SK-N-SH (cell line): ENCODE measurements around the gene CASKIN2.
A peak's percentile ranks its signal among the peaks of the same experiment; 100 is the strongest.

Experiments used
- GABPA ChIP-seq: IDR thresholded peaks from 2 replicates; pipeline ENCODE4 v1.4.0; 2012; ENCODE audit warnings: low read depth, mild to moderate bottlenecking
- MAX ChIP-seq: IDR thresholded peaks from 2 replicates; pipeline ENCODE4 v1.4.0; 2012; ENCODE audit warnings: low read depth
- MXI1 ChIP-seq: IDR thresholded peaks from 2 replicates; pipeline ENCODE4 v1.6.1; 2012; ENCODE audit warnings: mild to moderate bottlenecking, low read depth, low read length, improper control_type of control experiment
- NFIC ChIP-seq: IDR thresholded peaks from 2 replicates; pipeline ENCODE4 v1.4.0; 2012; ENCODE audit warnings: borderline replicate concordance
- NRF1 ChIP-seq: IDR thresholded peaks from 2 replicates; pipeline ENCODE4 v1.6.1; 2012; ENCODE audit warnings: low read depth, mild to moderate bottlenecking, low read length
- POLR2AphosphoS5 ChIP-seq: IDR thresholded peaks from 2 replicates; pipeline ENCODE4 v1.6.1; 2012; ENCODE audit warnings: low read depth, low read length
- RCOR1 ChIP-seq: fragments of 150-350 bp; IDR thresholded peaks from 2 replicates; pipeline ENCODE4 v1.6.1; 2017; ENCODE audit warnings: antibody characterized with exemption, low read length
- SIN3A ChIP-seq: IDR thresholded peaks from 2 replicates; pipeline ENCODE4 v1.6.1; 2012; ENCODE audit warnings: low read depth, mild to moderate bottlenecking, low read length, moderate library complexity, borderline replicate concordance
- YY1 ChIP-seq: IDR thresholded peaks from 2 replicates; pipeline ENCODE4 v1.4.0; 2012; ENCODE audit warnings: low read depth, mild to moderate bottlenecking
- TF ChIP-seq, protein P1 (sequence below): fragments of 200-600 bp; sonication (generic); IDR thresholded peaks from 2 replicates; pipeline ENCODE4 v1.6.1; 2017; ENCODE audit warnings: antibody characterized with exemption, mild to moderate bottlenecking, moderate library complexity
- TF ChIP-seq, protein P2 (sequence below): fragments of 150-350 bp; IDR thresholded peaks from 2 replicates; pipeline ENCODE4 v1.6.1; 2017; ENCODE audit warnings: antibody characterized with exemption, low read length, low read depth, borderline replicate concordance

GRCh38 chr17:75456039-75456416, 59.3 kb downstream of the CASKIN2 start:
- TF ChIP-seq, protein P1, sequence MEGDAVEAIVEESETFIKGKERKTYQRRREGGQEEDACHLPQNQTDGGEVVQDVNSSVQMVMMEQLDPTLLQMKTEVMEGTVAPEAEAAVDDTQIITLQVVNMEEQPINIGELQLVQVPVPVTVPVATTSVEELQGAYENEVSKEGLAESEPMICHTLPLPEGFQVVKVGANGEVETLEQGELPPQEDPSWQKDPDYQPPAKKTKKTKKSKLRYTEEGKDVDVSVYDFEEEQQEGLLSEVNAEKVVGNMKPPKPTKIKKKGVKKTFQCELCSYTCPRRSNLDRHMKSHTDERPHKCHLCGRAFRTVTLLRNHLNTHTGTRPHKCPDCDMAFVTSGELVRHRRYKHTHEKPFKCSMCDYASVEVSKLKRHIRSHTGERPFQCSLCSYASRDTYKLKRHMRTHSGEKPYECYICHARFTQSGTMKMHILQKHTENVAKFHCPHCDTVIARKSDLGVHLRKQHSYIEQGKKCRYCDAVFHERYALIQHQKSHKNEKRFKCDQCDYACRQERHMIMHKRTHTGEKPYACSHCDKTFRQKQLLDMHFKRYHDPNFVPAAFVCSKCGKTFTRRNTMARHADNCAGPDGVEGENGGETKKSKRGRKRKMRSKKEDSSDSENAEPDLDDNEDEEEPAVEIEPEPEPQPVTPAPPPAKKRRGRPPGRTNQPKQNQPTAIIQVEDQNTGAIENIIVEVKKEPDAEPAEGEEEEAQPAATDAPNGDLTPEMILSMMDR = no peak
- TF ChIP-seq MAX (no peak), MXI1 (peak; percentile 77), RCOR1 (no peak), GABPA (no peak), YY1 (no peak), NFIC (no peak), SIN3A (no peak), POLR2AphosphoS5 (peak; percentile 98), NRF1 (no peak)
- TF ChIP-seq, protein P2, sequence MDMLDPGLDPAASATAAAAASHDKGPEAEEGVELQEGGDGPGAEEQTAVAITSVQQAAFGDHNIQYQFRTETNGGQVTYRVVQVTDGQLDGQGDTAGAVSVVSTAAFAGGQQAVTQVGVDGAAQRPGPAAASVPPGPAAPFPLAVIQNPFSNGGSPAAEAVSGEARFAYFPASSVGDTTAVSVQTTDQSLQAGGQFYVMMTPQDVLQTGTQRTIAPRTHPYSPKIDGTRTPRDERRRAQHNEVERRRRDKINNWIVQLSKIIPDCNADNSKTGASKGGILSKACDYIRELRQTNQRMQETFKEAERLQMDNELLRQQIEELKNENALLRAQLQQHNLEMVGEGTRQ = no peak
